CD4-positive, alpha-beta T cell treated with Interleukin-15 for 4 hours (primary cell): ENCODE data around the gene ARID2.

Experiments
- DNase-seq: peaks from one replicate; pipeline ENCODE4 v3.0.0-alpha.2; 2020; ENCODE audit warnings: low spot score

Gene ARID2

DNA sequence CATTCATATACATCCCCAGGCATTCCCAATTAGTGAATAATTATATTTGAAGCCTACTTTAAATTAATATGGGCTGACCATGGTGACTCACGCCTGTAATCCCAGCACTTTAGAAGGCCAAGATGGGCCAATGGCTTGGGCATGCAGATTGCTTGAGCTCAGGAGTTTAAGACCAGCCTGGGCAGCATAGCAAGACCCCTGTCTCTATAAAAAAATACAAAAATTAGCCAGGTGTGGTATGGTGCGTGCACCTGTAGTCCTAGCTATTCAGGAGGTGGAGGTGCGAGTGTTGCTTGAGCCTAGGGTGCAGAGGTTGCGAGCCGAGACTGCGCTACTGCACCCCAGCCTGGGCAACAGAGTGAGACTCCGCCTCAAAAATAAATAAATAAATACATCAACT, 7.6 kb upstream of the ARID2 start:
- no peak for DNase-seq

DNA sequence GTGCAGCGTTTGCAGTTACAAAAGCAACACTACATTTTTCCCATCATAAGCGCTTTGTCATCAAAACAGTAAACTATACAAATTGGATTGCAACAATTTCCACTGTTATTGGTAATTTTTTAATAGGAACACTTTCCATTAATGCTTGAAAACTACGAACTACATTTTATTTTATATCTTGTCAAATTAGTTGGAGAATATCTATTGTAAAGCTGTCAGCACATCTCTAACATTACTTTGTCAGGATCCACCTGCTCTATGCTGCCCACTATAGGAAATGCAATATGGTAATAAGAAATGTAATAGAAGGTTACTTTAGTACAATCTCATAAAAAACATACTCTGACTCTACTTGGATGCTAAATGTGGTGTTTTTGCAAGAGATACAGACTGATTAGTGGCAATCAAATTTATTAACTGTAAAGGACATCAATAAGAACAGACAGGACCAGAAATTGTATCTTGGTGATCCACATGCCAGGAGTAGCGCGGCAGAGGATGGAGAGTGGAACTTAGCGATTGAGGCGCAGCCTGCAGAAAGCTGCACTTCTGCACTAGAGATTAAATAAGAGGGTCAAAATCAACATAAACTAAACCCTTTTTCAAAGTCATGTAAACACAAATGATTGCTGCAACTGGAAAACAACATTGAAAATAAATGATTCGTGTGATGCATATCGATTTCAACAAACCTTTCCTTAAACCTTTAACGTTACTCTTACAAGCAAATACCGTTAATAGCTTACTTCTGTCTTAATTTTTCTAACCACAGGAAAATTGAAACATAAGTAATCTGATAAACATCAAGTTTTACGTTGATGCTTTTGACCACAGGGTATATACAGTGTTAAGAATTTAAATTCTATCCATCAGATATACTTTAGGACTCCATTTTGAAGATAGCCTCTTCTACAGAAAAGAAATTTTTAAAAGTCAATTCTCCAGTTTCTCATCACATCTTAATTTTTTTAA, 3.6 kb upstream of the ARID2 start:
- DNase-seq: peak; percentile 69

DNA sequence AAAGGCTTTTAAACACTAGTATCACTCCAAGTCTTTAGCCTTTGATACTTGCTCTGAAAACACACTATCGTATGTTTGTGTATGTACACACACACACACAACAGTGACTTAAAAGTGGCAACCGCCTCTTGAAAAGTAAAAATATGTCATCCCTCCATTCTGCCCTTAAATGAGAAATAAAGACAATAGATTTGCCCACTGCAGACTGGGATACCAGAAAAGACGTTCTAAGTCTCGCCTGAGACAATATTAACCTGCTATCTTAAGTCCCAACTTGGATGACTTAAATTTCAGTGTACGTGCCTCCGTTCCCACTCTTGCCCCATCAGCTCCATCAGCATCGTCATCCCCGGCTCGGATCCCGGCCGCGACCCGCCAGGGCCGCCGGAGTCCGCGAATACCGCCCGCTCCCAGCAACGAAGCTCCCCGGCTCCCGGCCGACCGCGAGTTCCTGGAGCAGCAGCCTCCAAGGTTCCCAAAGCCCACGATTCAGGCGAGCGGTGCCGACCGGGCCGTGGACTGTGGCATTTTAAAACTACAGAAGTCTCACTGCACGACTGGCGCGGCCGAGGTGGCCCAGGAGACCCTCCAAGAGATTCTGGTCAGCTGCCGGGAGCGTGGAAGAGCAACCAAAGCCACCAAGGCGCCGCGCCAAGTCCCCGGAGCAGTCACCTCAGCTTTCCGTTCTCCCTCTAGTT, 2.8 kb upstream of the ARID2 start:
- no peak for DNase-seq

DNA sequence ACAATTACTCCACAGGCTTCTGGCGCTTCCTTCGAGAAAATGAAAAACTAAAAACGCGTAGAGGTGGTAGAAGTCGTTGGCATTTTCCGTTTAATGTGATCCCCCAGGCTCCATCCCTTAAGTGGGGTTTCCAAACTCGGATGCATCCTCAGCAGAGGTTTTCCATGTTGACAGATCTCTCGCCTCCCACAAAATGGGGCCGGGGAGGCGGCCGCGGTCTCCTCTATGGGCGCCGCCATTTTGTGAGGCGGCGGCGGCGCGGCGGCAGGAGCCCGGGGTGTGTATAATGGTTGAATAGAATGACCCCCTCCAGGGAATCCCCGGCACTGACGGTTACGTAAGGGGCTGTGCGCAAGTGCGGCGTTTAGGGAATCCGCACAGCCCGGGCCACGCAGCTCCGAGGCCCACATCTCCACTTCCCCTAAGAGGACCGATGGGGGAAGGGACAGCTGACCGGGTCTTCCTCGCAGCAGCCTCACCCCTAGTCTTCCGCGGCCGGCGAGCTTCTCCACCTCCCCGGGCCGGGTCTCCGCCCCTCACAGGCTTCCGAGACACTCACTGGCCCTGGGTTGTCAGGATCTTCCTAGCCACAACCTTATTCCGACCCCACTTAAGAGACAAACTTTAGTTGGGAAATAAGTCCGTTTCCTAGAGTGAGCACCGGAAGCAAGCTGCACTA, 2.1 kb upstream of the ARID2 start:
- DNase-seq: peak; percentile 90

DNA sequence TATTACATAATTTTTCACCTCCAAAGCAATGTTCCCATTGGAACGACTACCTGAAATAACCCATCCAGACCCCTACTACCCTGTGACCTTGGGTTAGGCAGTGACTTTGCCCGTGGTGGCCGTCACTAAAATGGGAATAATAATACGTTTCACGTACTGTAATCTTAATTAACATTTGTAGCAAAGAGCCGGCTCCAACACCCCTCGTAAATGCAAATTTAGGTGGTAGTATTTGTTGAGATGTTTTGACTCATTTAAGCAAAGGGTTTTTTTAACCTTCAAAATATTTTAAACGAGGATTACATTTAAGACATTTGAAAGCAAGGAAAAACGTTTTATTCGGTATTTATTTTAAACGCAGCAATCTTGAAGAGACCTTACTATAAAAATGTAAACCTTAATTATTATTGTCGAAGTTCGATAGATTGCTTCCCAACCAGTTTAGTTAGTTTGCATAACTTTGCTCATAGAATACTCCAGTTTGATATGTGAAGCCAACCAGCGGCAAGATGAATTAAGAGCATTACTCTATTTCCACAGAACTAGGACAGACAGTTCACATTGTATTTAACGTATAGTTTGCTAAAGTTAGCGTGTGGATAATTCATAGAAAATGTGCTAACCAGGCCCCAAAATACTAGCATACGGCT, 1.4 kb upstream of the ARID2 start:
- DNase-seq: no peak

DNA sequence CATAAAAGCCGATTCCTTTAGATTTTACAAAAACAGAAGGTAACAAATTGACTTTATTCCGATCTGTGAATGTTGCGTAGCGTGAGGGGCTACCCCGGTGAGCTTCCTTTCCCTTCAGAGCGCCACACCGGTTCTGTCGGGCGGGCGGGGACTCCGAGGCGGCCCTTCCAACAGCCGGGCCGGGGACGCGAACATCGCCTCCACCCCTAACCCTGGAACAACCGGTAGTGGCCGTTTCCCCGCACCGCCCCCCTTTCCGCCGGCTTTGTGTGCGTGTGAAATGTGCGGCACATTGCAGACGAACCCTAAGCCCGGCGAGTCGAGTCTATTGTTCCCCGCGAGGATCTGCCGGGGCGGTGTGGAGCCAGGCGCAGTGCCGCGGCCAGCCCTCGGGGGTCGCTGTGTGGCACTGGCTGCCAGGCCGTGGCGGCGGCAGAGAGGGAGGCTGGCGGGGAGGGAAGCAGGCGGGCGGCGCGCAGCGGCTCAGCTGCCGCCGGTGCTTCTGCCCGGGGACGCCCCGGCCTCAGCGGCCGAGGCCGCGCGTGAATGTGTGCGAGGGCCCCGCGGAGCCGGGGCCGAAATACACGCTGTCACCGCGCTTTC, 775 bp upstream of the ARID2 start:
- peak; percentile 98 for DNase-seq

DNA sequence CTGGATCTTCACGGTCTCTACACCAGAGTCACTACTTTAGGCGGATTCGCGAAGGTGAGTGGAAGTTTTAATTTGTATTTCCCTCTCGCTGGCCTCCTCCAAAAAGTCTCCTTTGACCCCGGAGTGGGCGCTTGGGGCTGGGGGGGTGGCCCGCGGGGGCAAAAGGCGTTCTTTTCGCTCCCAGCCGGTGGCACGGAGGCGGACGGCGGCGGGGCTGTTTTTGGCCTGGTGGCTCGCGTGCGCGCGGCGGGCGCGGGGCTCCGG, 510 bp downstream of the ARID2 start:
- DNase-seq: no peak

DNA sequence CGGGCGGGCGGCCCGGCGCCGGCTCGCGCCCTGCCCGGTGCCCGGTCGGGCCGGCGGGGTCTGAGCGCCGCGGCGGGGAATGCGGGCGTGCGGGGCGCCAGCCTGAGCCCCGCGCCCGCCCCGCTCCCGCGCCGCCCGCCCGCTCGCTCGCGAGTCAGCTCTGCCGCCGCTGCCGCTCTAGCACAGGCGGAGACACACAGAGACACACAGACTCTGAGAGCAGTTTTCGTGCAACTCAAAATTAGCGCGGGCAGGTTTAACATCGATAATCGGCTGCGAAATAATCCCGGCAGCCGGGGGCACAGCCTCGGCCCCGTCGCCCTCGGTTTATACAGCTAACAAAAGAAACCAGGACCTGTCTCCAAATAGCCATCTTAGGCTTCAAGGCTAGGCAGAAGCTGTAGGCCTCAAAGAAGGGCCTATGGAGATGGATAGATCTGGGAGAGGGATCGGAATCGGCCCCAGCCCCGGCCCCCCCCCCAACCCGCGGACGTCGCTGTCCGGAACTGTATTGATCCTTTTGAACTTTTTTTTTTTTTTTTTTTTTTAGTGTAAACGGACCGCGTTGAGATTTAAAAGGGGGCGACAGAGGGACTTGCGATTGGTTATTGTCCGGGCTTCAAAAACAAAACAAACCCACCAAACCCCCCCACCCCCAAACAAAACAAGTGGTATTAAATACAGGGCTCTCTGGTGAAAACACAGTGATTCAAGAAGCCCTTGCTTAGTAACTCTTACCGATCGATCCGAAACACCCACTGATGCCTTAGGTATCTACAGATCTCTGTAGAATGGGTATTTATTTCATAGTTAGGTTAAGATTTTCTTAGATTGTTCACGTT, 1.1 kb downstream of the ARID2 start:
- DNase-seq: peak; percentile 58

DNA sequence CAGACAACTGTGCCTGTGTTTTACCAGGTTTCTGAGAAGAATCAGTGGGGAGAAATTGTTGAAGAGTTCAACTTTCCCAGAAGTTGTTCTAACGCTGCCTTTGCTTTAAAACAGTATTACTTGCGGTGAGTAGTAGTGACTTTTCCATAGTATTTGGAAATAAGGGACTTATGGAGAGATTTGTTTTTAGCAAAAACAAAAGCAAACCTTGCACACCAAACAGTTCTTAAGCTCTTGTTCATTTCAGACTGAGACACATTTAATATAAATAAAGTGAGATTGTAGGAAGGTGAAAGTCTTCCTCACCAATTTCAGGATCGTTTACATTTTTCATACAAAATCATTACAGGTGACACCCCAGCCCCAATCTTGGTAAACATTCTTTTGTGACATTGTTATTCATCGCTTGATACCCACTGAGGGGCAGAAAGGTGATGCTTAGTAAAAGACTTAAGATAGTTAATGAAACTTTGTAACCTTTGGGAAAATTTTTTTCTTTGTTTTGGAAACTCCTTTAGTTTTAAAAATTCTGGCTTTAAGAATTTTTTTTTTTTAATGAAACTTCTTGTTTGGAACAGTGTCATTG, 1.8 kb downstream of the ARID2 start:
- DNase-seq: no peak

DNA sequence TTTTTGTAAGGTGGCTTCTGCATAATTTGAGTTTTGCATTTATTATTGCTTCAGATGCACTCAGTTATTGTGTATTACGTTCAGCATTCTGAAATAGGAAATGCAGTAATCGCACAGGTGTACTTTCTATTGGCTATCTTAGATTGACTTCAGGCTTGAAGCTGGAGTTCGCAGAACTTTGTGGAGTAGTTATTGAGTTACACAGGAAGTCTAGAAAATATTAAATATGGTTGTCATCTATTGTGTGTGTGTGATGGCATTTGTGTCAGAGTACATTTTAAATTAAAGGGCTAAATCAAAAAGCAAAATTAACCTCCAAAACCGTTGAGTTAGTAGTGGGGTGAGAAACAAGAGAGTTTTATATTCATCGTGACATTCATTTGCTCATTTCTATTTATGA, 2.7 kb downstream of the ARID2 start:
- DNase-seq: peak; percentile 66

DNA sequence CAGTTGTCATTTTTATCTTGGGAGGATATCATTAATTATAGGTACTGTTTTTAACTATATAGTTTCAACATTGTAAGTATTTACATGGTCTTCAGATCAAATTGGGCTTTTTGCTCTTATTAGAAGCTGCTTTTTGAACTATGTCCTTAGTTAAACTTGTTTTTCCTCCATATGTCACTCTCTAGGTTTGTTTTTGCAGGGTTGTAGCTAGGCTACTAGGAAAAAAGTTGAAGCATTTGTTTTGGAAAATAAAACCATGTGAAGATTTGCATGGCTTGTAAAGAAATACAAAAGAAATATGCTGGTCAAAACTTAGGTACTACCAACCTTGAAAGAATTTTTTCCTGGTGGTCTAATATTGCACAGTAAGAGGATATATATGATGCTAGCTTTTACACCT, 3.4 kb downstream of the ARID2 start:
- DNase-seq: no peak

DNA sequence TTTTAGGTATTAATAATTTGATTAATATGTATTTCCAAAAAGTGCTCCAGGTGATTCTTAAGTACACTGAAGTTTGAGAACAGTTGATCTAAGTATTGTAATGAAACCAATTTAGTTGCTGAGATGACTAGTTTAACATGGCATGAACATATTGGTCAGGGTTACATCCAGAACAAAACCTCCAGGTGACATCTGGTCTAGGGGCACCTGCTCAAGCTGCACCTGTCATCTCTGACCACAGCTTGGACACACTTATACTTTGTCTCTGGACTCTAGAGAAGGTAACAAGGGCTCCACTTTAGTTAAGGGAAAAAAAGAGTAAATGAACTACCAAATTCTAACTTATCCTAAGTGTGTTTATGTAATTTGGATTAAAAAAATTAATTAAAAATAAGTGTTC, 8.1 kb downstream of the ARID2 start:
- no peak for DNase-seq

DNA sequence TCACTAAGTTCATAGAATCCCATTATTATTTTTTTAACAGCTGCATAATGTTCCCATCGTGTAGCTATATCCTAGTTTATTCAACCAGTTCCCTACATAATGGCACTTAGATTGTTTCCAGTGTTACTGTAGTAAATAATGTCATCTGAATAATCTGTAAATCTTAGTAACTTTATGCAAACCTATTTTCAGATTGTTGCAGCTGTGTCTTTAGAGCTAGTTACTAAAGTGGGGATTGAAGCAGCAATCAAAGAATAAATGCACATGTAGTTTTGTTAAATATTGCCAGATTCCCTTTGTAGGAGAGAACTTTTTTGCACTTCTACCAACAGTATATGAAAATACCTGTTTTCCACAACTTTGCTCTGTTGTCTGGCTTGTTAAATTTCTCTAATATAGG, 13.1 kb downstream of the ARID2 start:
- DNase-seq: no peak

DNA sequence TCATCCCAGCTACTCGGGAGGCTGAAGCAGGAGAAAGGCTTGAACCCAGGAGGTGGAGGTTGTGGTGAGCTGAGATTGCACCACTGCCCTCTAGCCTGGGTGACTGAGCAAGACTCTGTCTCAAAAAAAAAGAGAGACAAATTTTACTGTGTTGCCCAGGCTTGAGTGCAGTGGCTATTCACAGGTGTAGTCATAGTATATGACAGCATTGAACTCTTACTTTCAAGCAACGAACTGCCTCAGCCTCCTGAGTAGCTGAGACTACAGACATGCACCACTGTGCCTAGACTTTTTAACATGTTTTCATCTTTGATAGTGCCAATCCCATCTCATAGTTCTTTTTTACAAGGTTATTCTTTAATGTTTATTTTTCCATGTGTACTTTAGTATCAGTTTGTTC, 13.7 kb downstream of the ARID2 start:
- DNase-seq: no peak

DNA sequence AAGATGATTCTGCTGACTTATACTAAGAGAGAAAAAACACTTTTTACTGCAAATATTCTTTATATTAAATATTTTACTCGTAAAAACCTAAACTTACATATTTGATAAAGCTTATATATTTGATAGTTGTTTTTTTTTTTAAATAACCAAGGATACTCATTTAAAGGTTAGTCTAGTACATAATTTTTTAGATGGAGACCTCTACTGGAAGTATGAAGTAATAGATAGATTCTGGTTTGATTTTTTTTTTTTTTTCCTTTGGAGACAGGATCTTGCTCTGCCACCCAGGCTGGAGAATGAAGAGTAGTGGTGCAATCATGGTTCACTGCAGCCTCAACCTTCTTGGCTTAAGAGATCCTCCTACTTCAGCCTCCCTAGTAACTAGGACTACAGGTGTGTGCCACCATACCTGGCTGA, 16.4 kb downstream of the ARID2 start:
- DNase-seq: no peak

DNA sequence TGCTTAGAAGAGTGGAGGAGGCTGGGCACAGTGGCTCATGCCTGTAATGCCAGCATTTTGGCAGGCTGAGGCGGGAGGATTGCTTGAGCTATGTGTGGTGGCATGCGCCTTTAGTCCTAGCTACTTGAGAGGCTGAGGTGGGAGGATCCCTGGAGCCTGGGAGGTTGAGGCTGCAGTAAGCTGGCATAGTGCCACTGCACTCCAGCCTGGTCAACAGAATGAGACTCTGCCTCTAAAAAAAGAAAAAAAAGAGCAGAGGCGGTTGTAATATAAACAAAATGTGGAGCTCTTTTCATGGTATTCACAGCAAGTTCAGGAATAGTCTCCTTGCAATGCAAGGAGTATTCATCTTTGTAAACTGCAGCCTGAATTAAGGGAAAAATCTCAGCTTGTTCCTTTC, 27.2 kb downstream of the ARID2 start:
- DNase-seq: no peak

DNA sequence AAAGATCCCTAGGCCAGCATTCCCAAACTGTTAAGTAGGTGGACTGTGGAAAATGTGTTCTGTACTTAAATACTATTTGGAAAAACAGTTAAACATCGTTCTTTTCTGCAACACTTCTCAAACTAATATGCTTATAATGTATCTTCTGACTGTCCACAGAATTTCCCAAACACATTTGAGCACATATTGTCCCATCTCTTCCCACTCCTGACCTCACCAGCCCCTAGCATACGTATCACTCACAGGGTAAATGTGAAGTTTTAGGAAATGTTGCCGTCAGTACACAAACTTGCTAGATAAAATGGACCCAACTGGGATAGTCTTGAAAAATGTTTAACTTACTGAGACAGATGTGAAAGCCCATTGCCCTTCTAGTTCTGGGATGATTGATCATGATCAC, 27.7 kb downstream of the ARID2 start:
- DNase-seq: no peak

DNA sequence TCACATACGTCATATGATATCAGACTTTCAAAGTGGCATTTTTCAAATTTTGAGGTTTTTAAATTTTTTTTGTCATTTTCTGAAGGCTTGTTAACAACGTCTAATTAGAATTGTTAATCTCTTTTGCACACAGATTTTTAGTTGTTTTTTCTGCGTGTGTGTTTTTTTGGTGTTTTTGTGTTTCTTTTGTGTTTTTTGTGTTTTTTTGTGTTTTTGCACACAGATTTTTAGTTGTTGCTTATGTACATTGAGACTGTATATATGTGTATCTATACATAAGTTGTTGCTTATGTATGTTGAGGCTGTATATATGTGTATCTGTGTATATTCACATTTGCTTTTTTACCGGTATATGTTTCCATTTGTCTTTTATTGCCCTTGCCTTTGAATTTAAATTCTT, 30.8 kb downstream of the ARID2 start:
- DNase-seq: no peak

DNA sequence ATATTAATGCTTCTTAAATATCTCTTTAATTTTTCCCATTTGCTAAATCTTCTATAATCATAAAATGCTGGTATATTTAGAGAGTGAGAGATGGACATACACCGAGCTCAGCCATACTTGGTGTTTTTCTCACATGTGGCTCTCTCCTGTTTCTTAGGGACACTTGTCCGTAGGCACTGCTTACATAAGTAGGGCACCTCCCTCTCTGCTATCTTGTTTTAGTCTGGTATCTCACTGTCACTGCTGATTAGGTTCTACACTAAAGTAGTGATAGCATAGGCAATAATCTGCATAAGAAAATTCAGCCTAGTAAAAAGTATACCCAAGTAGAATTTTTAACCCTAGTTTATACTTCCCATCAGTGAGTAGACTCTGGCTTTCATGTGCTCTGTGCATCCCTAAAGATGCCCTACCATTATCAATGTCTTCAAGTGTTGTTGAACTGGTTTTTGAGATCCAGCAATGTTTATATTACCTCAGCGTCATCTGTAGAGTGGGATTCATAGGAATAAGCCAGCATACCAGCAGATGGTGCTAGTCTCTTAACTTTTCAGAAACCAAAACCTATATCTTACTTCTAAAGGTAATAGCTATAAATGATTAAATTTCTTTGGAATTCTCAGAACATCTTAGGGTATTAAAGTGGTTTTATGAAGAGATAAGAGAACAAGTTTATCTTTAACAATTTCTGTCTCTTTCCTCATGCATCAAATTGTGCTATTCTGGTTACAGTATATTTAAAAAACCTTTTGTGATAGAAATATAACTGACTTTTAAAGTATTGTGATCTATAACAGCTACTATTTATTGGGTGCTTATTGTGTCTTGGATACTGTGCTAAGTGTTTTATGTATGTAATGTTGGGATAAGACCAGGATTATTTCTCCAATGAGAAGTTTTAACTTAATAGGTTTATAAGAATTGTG, 32.9 kb downstream of the ARID2 start:
- peak; percentile 15 for DNase-seq

DNA sequence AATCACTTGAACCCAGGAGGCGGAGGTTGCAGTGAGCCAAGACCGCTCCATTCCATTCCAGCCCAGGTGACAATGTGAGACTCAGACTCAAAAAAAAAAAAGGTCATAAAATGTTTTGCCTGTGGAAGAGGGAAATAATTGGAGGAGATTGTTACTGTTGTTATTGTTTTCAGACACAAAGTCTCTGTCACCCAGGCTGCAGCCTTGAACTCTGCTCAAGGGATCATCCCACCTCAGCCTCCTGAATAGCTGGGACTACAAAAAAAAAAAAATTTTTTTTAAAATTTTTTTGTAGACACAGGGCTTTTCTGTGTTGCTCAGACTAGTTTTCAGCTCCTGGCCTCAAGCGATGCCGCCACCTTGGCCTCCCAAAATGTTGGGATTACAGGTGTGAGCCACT, 33.9 kb downstream of the ARID2 start:
- DNase-seq: no peak
